ENCODE results near the gene C11orf68.
A peak's percentile ranks its signal among the peaks of the same experiment; 100 is the strongest.

Gene C11orf68

DNA sequence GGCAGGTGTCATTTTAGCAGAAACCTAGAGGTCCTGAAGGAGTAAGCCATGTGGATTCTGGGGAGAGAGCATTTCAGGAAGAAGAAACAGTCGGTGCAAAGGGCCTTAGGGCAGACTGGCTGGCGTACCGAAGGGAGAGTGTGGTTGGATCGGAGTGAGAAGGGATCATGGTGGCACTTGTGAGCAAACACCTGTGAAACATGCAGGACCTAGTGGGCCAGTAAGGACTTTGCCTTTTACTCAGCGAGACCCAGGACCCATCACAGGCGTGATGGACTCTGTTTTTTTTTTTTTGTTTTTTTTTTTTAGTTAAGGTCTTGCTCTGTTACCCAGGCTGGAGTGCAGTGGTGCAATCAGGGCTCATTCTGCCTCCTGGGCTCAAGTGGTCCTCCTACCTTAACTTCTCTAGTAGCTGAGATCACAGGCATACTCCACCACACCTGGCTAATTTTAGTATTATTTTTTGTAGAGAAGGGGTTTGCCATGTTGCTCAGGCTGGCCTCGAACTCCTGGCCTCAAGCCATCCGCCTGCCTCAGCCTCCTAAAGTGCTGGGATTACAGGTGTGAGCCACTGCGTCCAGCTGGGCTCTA, 23.0 kb upstream of the C11orf68 start:
- no peak for FAIRE-seq
- DNase-seq (ENCODE audit: insufficient read length) = no peak
- TF ChIP-seq TAF1 (IDR thresholded peaks at IDR 0.05; ENCODE audit: borderline replicate concordance, low read depth, low read length) = no peak
- no peak for TF ChIP-seq POLR2A (IDR thresholded peaks at IDR 0.05; ENCODE audit: low read depth, low read length)
- no peak for TF ChIP-seq POLR2AphosphoS5 (IDR thresholded peaks at IDR 0.05; ENCODE audit: low read depth, low read length)

DNA sequence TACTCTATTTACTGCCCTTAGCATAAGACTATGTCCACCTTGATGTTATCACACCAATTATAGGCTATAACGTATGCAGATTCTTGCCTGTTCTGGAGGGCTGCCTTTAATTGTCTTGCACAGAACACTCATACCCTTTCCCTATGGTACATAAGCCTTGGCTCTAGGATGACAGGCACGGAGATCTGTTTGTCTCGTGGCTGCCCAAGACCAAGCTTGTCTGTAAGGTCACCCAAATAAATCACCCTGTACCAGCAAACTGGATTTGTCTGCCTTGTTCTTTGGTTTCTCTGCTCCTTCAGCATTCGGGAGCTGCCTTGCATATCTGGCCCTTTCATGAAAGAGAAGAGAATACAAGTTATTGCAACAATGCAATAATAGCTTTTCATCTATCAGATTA, 18.9 kb upstream of the C11orf68 start:
- DNase-seq (ENCODE audit: insufficient read length) = no peak
- FAIRE-seq = no peak
- TF ChIP-seq POLR2AphosphoS5 (IDR thresholded peaks at IDR 0.05; ENCODE audit: low read depth, low read length) (no peak), TAF1 (IDR thresholded peaks at IDR 0.05; ENCODE audit: borderline replicate concordance, low read depth, low read length) (no peak), POLR2A (IDR thresholded peaks at IDR 0.05; ENCODE audit: low read depth, low read length) (no peak)

DNA sequence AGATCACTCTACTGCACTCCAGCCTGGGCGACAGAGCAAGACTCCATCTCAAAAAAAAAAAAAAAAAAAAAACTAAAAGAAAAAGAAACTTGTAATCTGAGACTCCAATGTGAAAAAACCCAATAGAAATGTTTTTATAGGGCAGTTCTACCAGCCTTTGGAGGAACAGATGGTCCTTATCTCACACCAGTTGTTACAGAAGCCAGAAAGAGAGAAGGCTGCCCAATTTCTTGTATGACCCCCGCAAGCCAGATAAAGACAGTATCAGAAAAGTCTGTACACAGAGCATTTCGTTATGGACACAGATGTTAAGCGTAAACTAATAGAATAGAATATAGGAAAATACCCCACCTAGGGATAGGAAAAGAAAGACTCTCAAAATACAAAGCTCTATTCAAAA, 15.2 kb upstream of the C11orf68 start:
- no peak for DNase-seq (ENCODE audit: insufficient read length)
- no peak for TF ChIP-seq POLR2AphosphoS5 (IDR thresholded peaks at IDR 0.05; ENCODE audit: low read depth, low read length)
- no peak for TF ChIP-seq POLR2A (IDR thresholded peaks at IDR 0.05; ENCODE audit: low read depth, low read length)
- no peak for TF ChIP-seq TAF1 (IDR thresholded peaks at IDR 0.05; ENCODE audit: borderline replicate concordance, low read depth, low read length)
- FAIRE-seq = no peak

GRCh38 chr11:65932558-65932919, 13.7 kb upstream of the C11orf68 start:
- DNase-seq (ENCODE audit: insufficient read length) = no peak
- no peak for FAIRE-seq
- no peak for TF ChIP-seq TAF1 (IDR thresholded peaks at IDR 0.05; ENCODE audit: borderline replicate concordance, low read depth, low read length)
- no peak for TF ChIP-seq POLR2A (IDR thresholded peaks at IDR 0.05; ENCODE audit: low read depth, low read length)
- no peak for TF ChIP-seq POLR2AphosphoS5 (IDR thresholded peaks at IDR 0.05; ENCODE audit: low read depth, low read length)

- FAIRE-seq = no peak
- DNase-seq (ENCODE audit: insufficient read length) = no peak
- TF ChIP-seq POLR2AphosphoS5 (IDR thresholded peaks at IDR 0.05; ENCODE audit: low read depth, low read length) (no peak), TAF1 (IDR thresholded peaks at IDR 0.05; ENCODE audit: borderline replicate concordance, low read depth, low read length) (no peak), POLR2A (IDR thresholded peaks at IDR 0.05; ENCODE audit: low read depth, low read length) (no peak)
Observed at GRCh38 chr11:65931773-65932557, 13.1 kb upstream of the C11orf68 start.

DNA sequence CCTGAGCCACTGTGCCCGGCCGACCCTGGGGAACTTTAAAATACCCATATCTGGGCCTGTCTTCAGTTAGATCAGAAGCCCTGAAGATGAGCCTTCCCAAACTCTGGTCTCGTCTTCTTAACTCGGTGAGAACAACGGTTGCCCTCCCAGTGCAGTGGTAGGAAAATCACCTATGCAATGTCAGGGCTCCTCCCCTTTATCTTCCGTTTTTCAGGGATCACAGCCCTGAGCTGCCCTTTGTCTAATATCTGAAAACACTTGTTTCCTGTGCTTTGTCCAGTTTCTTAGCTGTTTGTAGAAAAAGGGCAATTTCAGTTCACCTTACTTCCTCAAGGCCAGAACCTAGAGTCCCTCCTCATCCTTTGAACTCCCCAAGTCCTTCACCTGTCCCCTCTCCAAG, 9.8 kb upstream of the C11orf68 start:
- DNase-seq (ENCODE audit: insufficient read length) (no peak), FAIRE-seq (peak; percentile 82)
- TF ChIP-seq TAF1 (IDR thresholded peaks at IDR 0.05; ENCODE audit: borderline replicate concordance, low read depth, low read length) (no peak), POLR2A (IDR thresholded peaks at IDR 0.05; ENCODE audit: low read depth, low read length) (no peak), POLR2AphosphoS5 (IDR thresholded peaks at IDR 0.05; ENCODE audit: low read depth, low read length) (no peak)

GRCh38 chr11:65927904-65928397, 9.1 kb upstream of the C11orf68 start:
- FAIRE-seq (peak; percentile 95), DNase-seq (ENCODE audit: insufficient read length) (peak; percentile 86)

DNA sequence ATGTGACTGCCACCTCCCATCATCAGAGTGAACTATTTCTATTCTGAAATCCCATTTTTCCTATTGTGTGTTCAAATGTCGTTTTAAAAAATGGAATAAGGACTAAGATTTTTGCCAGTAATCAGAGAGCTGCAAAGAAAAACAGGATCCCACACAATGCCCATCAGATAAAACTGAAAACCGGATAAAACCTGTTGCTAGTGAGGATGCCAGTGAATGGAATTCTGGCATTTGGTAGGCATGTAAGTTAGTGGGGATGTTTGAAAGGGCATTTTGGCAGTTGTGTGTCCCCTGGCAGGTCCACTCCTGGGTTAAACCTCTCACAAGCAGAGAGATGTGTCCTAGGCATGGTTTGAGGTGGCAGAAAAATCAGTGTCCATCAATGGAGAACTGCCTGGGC, 6.5 kb upstream of the C11orf68 start:
- FAIRE-seq (no peak), DNase-seq (ENCODE audit: insufficient read length) (no peak)
- TF ChIP-seq TAF1 (IDR thresholded peaks at IDR 0.05; ENCODE audit: borderline replicate concordance, low read depth, low read length) (no peak), POLR2A (IDR thresholded peaks at IDR 0.05; ENCODE audit: low read depth, low read length) (no peak), POLR2AphosphoS5 (IDR thresholded peaks at IDR 0.05; ENCODE audit: low read depth, low read length) (no peak)

More at GRCh38 chr11:65927904-65928397, 9.1 kb upstream of the C11orf68 start:
- TF ChIP-seq POLR2A (IDR thresholded peaks at IDR 0.05; ENCODE audit: low read depth, low read length) (peak; percentile 41; the same call in 1 of the 2 replicates), POLR2AphosphoS5 (IDR thresholded peaks at IDR 0.05; ENCODE audit: low read depth, low read length) (0 out of 2 replicates have a peak, but pooled peaks have one; percentile 54), TAF1 (IDR thresholded peaks at IDR 0.05; ENCODE audit: borderline replicate concordance, low read depth, low read length) (no peak)

GRCh38 chr11:65922565-65922964, 3.7 kb upstream of the C11orf68 start:
- FAIRE-seq (no peak), DNase-seq (ENCODE audit: insufficient read length) (no peak)
- no peak for TF ChIP-seq POLR2A (IDR thresholded peaks at IDR 0.05; ENCODE audit: low read depth, low read length)
- TF ChIP-seq TAF1 (IDR thresholded peaks at IDR 0.05; ENCODE audit: borderline replicate concordance, low read depth, low read length) = no peak
- no peak for TF ChIP-seq POLR2AphosphoS5 (IDR thresholded peaks at IDR 0.05; ENCODE audit: low read depth, low read length)

- no peak for FAIRE-seq
- DNase-seq (ENCODE audit: insufficient read length) = no peak
- no peak for TF ChIP-seq POLR2AphosphoS5 (IDR thresholded peaks at IDR 0.05; ENCODE audit: low read depth, low read length)
- TF ChIP-seq POLR2A (IDR thresholded peaks at IDR 0.05; ENCODE audit: low read depth, low read length) = no peak
- TF ChIP-seq TAF1 (IDR thresholded peaks at IDR 0.05; ENCODE audit: borderline replicate concordance, low read depth, low read length) = no peak
Observed at GRCh38 chr11:65921876-65922275, 3.0 kb upstream of the C11orf68 start.

GRCh38 chr11:65921033-65921555, 2.2 kb upstream of the C11orf68 start:
- FAIRE-seq (no peak), DNase-seq (ENCODE audit: insufficient read length) (no peak)
- no peak for TF ChIP-seq POLR2AphosphoS5 (IDR thresholded peaks at IDR 0.05; ENCODE audit: low read depth, low read length)
- TF ChIP-seq POLR2A (IDR thresholded peaks at IDR 0.05; ENCODE audit: low read depth, low read length) = no peak
- no peak for TF ChIP-seq TAF1 (IDR thresholded peaks at IDR 0.05; ENCODE audit: borderline replicate concordance, low read depth, low read length)

Measured in GM12892 (cell line).